ENCODE data around the gene FBLL1. TPM values are rescaled to one million over a fixed set of nuclear protein-coding genes. Genes with fewer than 3 reads are reported as not detected.

FBLL1 gene
- total RNA-seq, 1 donor from 2014 or later, result 3.8 TPM

DNA sequence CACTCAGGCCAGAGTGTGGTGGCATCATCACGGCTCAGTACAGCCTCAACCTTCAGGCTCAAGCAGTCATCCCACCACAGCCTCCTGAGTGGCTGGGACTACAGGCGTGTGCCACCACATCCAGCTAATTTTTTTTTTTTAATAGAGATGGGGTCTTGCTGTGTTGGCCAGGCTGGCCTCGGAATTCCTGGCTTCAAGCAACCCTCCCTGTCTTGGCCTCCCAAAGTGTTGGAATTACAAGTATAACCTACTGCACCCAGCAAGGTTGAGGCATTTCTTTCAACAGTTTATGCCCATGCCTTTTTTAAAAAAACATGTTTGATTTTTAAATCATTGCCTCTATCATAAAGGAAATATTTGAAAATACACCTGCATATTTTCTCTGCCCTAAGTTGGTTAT, 40.0 kb upstream of the FBLL1 start:
- Mint-ChIP-seq H3K4me3 (ENCODE audit: unreplicated experiment) (no peak overlapping the region), H3K27ac (ENCODE audit: unreplicated experiment) (no peak overlapping the region), H3K27me3 (ENCODE audit: unreplicated experiment) (no peaks in the 10 kb centered on the region), H3K36me3 (ENCODE audit: unreplicated experiment) (peaks cover 36% of the 10 kb centered on the region), H3K4me1 (ENCODE audit: unreplicated experiment) (peaks cover 26% of the 10 kb centered on the region), H3K9me3 (ENCODE audit: unreplicated experiment) (no peaks in the 10 kb centered on the region)
- no peak for DNase-seq (ENCODE audit: extremely low spot score, unreplicated experiment)
- TF ChIP-seq, protein P1, sequence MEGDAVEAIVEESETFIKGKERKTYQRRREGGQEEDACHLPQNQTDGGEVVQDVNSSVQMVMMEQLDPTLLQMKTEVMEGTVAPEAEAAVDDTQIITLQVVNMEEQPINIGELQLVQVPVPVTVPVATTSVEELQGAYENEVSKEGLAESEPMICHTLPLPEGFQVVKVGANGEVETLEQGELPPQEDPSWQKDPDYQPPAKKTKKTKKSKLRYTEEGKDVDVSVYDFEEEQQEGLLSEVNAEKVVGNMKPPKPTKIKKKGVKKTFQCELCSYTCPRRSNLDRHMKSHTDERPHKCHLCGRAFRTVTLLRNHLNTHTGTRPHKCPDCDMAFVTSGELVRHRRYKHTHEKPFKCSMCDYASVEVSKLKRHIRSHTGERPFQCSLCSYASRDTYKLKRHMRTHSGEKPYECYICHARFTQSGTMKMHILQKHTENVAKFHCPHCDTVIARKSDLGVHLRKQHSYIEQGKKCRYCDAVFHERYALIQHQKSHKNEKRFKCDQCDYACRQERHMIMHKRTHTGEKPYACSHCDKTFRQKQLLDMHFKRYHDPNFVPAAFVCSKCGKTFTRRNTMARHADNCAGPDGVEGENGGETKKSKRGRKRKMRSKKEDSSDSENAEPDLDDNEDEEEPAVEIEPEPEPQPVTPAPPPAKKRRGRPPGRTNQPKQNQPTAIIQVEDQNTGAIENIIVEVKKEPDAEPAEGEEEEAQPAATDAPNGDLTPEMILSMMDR (IDR thresholded peaks at IDR 0.05), result no peak

- Mint-ChIP-seq H3K36me3 (ENCODE audit: unreplicated experiment) (peaks cover 55% of the 10 kb centered on the region), H3K4me3 (ENCODE audit: unreplicated experiment) (no peak overlapping the region), H3K27ac (ENCODE audit: unreplicated experiment) (no peak overlapping the region), H3K9me3 (ENCODE audit: unreplicated experiment) (no peaks in the 10 kb centered on the region), H3K27me3 (ENCODE audit: unreplicated experiment) (no peaks in the 10 kb centered on the region), H3K4me1 (ENCODE audit: unreplicated experiment) (peaks cover 4% of the 10 kb centered on the region)
- DNase-seq (ENCODE audit: extremely low spot score, unreplicated experiment), result no peak
- TF ChIP-seq, protein P1 (IDR thresholded peaks at IDR 0.05), result no peak
Observed at GRCh38 chr5:168494057-168494555, 35.0 kb upstream of the FBLL1 start.

- no peak overlapping the region for H3K4me3 Mint-ChIP-seq (ENCODE audit: unreplicated experiment)
- H3K36me3 Mint-ChIP-seq (ENCODE audit: unreplicated experiment), result peaks cover 47% of the 10 kb centered on the region
- H3K4me1 Mint-ChIP-seq (ENCODE audit: unreplicated experiment), result no peaks in the 10 kb centered on the region
- no peak for DNase-seq (ENCODE audit: extremely low spot score, unreplicated experiment)
- H3K9me3 Mint-ChIP-seq (ENCODE audit: unreplicated experiment), result no peaks in the 10 kb centered on the region
- TF ChIP-seq, protein P1 (IDR thresholded peaks at IDR 0.05), result no peak
- H3K27ac Mint-ChIP-seq (ENCODE audit: unreplicated experiment), result no peak overlapping the region
- no peaks in the 10 kb centered on the region for H3K27me3 Mint-ChIP-seq (ENCODE audit: unreplicated experiment)
Observed at GRCh38 chr5:168502563-168503237, 26.4 kb upstream of the FBLL1 start.

GRCh38 chr5:168513861-168514428, 15.2 kb upstream of the FBLL1 start:
- no peak overlapping the region for H3K4me3 Mint-ChIP-seq (ENCODE audit: unreplicated experiment)
- no peaks in the 10 kb centered on the region for H3K27me3 Mint-ChIP-seq (ENCODE audit: unreplicated experiment)

GRCh38 chr5:168525856-168526255, 3.2 kb upstream of the FBLL1 start:
- H3K9me3 Mint-ChIP-seq (ENCODE audit: unreplicated experiment), result no peaks in the 10 kb centered on the region
- no peaks in the 10 kb centered on the region for H3K27me3 Mint-ChIP-seq (ENCODE audit: unreplicated experiment)
- TF ChIP-seq, protein P1 (IDR thresholded peaks at IDR 0.05), result no peak
- H3K27ac Mint-ChIP-seq (ENCODE audit: unreplicated experiment), result no peak overlapping the region
- H3K36me3 Mint-ChIP-seq (ENCODE audit: unreplicated experiment), result peaks cover 5% of the 10 kb centered on the region
- no peak for DNase-seq (ENCODE audit: extremely low spot score, unreplicated experiment)
- peaks cover 10% of the 10 kb centered on the region for H3K4me1 Mint-ChIP-seq (ENCODE audit: unreplicated experiment)
- no peak overlapping the region for H3K4me3 Mint-ChIP-seq (ENCODE audit: unreplicated experiment)

More at GRCh38 chr5:168513861-168514428, 15.2 kb upstream of the FBLL1 start:
- peaks cover 9% of the 10 kb centered on the region for H3K9me3 Mint-ChIP-seq (ENCODE audit: unreplicated experiment)
- DNase-seq (ENCODE audit: extremely low spot score, unreplicated experiment), result no peak
- H3K36me3 Mint-ChIP-seq (ENCODE audit: unreplicated experiment), result peaks cover 85% of the 10 kb centered on the region
- H3K4me1 Mint-ChIP-seq (ENCODE audit: unreplicated experiment), result no peaks in the 10 kb centered on the region
- TF ChIP-seq, protein P1 (IDR thresholded peaks at IDR 0.05), result no peak
- no peak overlapping the region for H3K27ac Mint-ChIP-seq (ENCODE audit: unreplicated experiment)
